COLO829 (cell line): ENCODE results near the gene RGMA.
"Not testable (repeated sequence)": the region's sequence is repeated elsewhere in the genome, so short reads cannot be mapped to it uniquely, and the experiment has no call there.

Experiments
- DNase-seq: peaks from one replicate; pipeline ENCODE4 v3.0.0; 2012; ENCODE audit warnings: low spot score

RGMA gene

DNA sequence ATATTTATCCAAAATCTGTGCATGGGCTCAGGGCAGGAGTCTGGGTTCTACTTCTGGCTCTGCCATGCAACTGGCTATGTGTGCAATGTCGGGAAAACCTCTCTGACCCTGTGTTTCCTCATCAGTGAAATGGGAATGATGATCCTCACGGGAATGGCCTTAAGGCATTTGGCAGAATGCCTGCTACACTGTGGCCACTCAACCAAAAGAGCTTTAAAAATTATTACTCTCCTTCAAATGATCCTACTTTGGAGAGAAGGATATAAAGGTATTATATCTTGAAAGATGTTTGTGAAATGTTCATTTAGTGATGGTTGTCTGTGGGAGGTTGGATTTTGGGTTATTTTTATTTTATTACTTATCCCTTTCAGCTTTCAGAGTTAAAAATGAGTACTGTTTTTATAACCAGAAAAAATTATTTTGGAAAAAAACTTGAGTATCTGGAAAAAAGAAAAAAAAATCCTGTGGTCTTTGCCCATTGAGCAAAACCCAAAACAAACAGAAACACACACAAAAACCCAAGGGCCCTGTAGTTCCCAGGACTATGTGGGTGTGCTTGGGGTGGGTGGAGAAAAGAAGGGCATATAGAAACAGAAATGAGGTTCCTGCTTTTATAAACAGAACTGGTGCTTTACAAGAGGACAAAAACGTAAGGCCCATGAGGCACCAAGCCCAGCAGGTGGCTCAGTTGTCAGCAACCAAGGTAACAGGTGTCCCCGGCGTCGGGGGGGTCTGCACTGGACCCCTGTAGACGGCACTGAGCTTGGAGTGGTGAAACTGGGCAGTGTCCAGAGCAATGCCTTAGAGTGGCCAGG lies 22.0 kb downstream of the RGMA start:
- no peak for DNase-seq

DNA sequence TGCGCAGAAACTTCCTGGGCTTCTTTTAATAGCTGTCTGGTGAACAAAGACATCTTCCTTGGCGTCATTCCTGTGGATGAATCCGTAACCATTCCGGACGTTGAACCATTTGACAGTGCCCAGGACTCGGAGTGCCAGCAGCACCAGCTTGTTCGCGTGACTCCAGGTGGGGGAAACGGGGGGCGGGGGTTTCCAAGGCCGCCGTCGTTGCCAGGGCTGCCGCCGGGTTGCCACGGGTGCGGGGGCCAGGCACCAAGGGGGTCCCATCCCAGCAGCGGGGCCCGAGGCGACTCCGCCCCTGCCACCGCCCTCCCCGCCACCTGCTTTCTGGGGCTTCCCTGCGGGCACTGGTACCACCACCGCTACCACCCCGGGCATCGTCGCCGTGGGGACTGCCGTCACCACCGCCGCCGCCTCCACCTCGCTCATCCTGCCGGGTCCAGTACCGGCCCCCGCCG lies 22.8 kb downstream of the RGMA start:
- no peak for DNase-seq

DNA sequence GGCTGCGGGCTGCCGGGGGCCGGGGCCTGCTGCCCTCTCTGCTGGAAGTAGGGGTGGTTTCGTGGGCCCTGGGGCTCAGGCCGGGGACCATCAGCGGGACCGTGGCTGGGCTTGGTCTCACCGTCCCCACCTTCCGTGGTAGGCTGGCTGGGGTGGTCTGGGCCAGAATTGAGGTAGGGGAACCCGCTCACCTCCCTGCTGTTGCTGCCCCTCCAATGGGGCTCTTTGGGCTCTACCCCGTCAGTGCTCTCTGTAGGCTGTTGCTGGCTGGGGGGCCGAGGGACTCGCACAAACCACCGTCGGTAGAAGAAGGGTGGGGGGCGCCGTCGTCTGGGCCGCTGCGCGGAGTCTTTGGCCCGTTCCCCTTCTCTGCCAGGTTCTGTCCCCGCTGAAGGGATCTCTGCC lies 23.4 kb downstream of the RGMA start:
- DNase-seq = no peak

DNA sequence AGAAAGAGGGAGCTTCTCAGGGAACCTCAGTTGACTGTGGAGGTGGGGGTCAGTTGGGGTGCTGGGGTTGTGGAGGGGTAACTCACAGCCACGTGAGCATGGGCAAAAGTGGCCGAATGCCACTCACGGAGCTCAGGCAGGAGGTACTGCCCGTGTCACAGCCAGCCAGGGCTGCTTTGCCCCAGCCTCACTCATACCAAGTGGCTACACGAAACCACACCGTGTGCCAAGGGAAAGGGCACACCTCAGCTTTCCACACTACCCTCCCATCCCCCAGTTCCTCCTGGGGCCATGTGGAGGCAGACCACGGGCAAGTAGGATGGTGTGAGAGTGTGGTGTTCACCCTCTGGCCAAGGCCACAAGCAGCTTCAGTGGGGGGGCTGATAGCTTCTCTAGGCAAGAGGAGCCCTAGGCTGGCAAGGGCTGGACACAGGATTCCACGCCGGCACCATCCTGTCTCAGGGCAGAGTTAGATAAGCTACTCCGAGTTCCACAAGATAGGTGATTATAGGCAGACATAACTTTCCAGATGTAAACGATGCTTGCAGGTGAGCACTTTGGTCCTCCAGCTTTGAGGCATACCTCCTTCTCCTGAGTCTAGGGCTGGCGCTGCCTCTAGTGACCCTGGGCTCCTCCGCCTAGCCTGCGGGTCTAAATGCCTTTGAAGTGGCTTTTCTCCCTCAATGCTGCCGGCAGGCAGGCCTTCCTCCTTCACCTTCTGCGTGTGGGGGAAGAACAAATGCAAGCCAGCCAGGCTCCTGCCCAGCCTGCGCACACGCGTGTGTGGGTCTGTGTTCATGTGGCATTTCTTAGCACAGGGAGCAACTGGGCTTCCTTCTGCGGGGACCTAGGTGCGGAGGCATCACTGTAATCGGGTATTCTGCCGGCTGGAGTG lies 25.0 kb downstream of the RGMA start:
- DNase-seq = no peak

DNA sequence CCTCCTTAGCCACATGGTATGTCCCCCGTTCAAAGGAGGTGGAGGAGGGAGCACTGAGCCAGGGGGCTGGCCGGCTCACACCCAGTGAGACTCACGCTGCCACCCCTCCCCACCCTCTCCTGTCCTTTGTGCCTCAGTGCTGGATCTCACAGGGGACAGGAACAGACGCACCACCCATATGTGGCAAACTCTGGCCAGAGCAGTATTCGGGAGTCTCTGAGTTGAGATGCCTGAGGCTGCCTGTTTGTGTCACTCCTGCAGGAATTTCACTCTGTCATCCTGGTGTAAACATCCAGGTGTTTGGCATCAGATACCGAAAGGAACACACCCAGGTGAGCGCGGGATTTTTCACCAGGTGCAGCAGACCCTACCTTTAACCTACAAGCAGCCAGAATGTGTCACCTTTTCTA lies 25.7 kb downstream of the RGMA start:
- DNase-seq = no peak

DNA sequence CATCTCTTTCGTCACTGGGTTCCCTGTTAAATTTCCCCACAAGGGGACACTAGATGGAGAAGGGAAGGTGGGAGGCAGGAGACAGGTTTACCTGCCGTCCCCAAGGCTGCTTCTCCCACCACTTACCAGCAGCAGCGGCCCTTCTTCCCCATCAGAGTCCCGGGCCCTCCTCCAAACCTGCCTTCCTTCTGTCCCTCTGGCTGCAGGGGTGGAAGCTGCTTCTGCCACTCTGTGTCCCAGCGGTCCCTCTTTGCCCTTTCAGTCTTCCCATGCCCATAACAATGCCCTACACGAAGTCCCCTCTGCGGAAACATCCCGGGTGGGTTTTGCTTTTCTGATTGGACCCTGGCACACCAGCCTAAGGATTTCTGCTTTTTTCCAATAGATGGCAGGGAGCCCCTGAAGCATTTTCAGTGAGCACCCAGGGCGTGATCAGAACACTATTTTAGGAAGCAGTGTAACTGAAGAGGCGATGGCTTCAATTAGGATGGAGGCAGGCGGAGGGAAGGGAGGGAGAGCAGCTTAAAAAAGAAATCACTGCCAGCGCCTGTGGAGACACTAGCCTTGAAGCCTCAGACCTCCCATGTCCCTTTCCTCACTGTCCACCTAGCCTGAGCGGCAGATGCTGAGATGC lies 26.3 kb downstream of the RGMA start:
- not testable (repeated sequence) for DNase-seq

DNA sequence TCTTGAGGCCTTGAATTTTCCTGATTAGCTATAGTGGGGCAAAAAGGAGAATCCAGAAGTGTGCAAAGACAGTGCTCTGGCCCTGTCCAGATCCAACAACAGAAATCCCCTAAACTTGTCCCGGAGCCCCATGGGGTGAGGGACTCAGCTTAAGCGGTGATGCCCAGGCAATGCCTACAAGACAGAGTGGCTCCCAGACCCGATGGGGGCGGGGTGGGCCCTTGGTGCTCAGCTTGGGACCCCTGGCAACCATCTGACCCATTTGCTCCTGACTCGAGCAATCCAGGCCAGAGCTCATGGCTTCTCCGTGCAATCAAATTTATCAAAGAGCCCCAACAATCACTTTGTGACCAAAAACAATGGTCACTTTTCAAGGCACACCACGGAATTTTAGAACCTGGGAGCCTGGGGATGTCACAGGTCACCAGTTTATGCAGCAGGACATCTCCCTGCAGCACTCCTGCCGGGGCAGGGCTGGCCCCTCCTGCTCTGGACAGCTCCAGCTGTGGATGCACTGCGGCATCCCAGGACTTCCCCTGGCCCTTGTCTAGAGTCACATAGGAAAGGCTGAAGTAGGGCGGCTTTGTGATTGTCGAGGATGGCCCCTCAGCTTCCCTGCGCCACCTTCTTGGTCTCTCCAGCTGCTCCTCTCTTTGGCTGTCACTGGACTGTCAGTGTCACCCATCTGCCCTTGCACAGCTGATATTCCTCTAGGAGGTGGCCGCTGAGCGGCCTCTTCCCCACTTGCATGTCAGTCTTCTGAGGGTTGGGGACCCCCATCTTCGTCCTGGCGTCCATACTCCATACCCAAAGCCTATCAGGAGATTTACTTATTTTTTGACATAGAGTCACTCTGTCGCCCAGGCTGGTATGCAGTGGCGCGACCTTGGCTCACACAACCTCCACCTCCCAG lies 28.4 kb downstream of the RGMA start:
- no peak for DNase-seq

DNA sequence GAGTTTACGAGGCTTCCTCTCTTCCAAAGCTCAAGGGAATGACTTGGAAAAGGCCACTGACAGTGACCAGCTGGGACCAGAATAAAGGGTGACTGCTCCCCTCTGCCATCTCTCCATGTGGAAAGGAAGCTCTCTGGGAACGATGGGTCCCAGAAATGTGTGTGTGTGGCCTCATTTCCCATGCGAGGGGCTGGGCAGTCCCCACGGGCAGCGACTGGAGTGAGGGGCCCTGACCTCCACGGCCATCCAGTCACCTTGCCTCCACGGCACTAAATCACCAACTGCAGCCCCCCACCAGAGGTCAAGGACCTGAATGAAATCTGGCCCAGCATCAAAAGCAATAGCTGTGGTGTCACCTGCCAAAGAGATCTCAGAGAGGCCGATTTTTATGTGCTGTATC lies 29.6 kb downstream of the RGMA start:
- DNase-seq = no peak

DNA sequence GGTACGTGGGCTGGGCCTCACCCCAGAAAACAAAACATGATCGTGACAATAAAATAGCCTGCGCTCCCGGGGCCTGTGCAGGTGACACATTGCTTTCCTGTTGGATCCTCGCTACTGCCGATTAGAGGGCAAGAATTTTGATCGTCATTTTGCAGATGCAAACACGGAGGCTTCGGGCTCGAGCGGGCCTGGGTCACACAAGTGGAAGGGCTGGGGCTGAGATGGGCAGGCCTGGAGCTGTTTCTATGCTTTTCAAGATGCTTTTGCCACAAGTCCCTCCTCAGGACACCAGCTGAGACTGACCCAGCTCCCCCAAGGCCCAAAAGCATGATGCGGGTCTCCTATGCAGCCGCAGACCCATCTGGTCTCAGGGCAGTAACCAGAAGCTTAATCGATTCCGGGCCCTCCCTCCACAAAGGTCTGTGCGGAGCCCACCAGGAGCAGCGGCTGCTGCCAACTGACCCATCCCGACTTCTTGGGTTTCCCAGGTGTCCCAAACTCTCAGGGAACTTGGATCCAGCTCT lies 30.0 kb downstream of the RGMA start:
- no peak for DNase-seq

DNA sequence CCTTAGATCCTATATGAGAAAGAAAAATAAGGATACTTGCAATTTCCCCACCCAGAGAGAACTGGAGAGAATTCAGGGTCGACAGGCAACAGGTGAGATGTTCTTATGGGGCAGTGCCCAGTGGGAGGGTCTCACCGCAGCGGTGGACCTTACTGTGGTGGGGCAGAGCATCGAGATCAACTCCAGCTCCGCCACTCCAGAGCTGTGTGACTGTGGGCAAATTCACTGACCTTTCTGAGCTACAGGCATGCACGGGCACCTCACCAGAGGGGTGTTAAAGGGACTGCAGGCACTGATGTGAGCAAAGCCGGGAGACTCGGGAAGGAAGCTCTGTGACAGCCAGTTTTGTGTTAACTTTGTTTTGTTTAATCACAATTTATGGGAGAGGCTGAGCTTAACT lies 30.9 kb downstream of the RGMA start:
- DNase-seq = no peak

DNA sequence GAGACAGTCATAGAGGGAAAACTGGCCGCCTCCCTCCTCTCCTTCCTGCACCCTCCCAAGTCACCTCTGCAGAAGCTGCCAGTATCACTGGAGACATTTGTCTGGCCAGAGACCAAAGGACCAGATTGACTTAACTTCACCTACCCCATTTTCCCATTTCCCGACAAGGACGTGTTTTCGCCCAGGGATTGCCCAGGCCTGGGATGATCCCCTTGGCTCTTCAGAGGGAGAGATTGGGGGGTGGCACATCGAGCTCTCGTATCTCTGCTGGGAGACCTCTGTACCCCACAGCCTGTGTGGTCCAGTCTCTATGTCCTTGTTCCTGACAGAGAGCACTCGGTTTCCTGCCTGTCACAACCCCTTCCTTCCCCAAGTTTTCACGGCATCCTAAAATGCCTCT lies 31.4 kb downstream of the RGMA start:
- no peak for DNase-seq

DNA sequence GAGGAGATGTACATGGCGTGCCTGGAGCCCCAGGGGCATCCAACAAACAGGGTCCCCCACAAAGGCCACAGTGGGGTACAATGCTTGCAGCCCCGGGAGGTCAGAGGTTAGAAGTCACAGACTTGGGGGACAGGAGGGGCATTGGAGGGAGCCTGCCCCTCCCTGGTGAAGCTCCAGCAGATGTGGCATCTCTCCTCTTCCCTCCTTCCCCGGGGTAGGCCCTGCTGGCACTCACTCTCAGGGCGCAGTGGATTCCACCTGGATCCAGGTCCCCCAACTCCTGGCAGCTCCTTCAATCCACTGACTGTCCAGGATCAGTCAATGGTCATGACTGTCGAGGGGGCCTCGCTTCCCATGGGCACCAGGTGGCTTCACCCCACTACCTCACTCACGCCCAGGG lies 32.2 kb downstream of the RGMA start:
- no peak for DNase-seq

DNA sequence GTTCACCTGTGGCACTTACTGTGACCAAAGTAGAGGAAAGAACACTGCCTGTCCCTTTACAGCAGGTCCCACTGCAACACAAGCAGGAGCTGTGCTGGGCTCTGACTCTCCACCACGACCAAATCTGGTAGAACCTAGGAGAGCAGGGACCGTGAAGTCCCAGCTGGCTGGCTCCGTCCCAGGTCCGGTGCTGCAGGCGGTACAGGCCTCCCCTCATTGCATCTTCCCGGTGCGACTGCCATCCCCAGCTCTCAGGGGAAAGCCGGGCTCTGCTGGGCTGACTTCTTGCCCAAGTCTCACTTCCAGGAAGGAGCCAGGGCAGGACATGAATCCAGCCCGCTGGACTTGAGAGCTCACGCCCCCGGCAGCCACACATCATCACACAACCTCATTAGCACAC lies 33.8 kb downstream of the RGMA start:
- DNase-seq = no peak

DNA sequence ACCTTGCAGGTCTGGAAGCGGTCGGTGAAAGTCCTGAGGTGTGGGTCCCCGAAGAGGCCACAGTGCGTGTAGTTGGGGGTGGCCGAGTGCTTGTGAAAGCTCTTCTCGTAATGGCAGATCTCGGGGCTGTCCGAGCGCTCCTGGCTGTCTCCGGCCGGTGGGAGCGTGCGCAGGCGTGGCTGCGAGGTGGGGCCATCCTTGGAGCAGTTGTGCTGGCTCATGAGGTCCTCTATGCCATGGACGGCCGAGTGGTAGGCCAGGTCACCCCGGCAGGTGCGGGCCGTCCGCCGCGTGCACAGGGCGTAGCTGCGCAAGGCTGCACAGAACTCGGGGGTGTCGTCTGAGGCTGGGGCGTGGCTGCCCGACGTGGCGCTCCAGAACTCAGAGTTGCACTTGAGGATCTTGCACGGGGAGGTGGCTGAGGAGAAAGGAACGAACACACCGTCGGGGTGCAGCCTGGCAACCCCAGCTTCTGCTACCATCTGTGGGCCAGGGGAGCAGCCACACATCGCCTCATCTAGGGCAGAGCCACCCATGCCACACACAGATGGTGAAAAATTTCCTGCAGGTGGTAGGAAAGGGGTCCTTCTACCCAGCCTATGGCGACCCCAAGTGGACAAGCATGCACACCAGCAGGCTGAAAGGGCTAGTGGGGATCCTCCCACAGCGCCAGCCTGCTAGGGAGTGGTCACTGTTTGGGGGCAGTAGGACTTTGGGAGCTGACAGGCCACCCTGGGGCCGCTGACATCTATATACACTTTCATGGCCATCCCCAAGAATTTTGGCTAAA lies 36.7 kb downstream of the RGMA start:
- DNase-seq = no peak

DNA sequence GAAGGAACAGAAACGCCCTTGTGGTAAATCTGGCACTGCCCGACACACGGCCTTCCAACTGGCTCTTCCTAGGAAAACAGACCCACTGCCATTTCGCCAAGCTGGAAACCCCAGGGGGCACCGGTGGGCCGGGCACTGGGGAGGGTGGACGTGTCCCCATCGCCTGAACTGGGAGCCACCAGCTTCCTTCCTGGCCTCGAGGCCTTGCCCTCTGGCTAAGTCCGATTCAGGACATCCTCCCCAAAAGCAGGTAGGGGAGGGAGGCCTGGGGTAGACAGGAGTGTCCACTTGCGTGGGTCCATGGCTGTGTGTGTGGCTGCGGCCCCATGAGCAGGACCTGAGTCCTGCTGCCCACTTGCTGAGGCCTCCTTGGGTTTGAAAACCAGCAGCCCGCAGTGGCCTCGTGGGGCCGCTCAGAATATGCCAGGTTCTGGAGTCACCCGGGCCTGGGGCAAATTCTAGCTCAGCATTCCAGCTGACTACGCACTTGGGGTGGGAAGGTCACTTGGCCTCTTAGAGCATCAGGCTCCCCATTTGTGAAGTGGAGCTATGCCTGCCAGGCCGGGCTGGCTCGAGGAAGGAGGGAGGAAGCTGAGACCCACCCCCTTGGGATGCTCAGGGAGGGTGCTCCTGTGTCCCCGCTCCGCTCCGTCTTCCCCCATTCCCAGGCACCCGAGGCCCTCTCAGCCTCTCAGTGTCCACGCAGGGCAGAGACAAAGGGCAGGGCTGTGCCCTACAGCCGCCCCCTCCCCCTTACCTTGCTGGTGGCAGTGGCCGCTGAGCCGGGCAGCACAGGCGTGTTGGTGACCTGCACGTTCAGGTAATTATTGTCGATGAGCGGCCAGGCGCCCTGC lies 37.5 kb downstream of the RGMA start:
- DNase-seq = no peak

DNA sequence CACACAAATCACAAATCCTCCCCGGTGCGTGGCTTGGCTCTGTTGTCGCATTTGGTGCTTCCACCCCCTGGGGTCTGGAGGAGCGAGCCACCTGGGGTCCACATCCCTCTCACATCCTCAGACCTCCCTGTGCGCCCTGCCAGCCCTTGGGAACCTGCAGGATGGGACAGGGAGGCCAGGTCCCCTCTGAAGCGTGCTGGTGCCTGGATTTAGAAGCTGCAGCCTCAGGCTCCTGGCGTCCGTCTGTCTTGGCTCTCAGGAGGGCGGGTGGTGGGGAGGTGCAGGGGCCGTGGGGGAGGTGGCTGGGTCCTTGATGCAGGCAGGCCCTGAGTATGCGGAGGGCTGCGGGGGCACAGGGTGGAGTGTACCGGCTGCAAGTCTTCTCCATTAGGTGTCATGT lies 38.4 kb downstream of the RGMA start:
- no peak for DNase-seq

DNA sequence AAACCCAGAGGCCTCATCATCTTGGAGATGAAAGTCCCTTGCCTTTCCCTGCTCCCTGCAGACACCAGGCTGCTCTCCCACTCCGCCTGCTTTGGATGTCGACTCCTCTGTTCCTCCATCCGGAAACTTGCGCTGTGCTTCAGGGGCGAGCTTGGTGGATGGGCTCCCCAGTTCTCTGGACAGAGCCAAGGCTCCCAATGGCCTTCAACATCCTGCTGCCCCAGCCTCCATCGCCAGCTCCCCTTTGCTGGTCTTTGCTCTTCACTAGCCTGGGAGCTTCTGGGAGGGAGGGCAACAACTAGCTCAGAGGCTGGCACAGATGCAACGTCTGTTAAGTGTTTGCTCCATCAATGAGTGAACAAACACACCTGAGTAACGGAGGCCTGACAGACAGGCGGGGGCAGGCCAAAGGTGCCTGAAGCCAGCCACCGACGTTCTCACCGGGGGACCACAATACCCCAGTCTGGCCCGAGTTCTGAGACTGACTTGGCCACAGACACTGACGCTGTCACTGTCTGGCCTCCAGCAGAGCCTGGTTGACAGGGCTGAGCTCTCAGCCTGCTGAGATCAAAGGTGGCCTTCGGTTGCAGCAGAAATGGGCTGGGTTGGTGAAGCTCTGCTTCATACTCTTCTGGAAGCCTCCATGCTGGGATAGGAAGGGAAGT lies 39.0 kb downstream of the RGMA start:
- DNase-seq = no peak

DNA sequence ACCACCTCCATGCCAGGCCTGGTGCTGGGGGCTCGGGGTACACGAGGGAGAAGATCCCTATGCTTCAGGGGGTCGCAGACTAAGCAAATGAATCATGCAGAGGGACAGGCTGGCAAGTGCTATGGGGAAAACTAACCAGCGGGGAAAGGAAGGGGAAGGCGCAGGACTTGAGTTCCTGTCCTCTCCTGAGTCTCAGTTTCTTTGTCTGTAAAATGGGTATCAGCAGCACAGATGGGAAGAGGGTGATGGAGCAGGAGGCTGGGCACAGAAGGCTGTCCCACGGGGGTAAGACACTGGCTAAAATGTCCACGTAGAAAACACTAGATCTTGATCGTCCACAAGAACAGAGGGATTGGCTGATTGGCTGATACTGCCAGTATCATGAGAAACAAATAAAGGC lies 39.8 kb downstream of the RGMA start:
- DNase-seq = no peak

DNA sequence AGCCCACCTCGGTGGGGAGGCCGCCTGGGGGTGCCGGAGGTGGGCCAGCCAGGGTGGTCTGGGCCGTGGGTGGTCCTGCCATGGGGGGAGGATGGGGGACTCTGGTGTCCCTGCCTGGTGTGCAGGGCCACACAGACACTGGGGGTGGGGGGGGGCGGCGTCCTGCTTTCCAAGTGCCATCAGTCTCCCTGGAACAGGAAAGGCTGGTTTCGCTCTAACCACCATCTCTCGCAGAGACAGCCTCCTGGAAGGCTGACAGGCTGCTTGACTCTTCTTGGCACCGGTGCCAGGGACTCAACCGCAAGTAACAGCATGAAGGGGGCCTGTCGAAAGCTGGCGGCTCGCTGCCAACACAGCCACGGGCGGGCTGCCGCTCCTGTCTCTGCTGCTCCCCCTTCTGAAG lies 40.3 kb downstream of the RGMA start:
- DNase-seq = no peak
